Measurements from ENCODE around the gene MTSS2.

Gene MTSS2

GRCh38 chr16:70697594-70698170, 11.8 kb upstream of the MTSS2 start:
- no peak for DNase-seq

- no peak for DNase-seq
These were observed 11.2 kb upstream of the MTSS2 start for GRCh38 chr16:70696952-70697593.

GRCh38 chr16:70696355-70696754, 10.5 kb upstream of the MTSS2 start:
- DNase-seq, result no peak

- no peak for DNase-seq
These were observed 9.6 kb upstream of the MTSS2 start for GRCh38 chr16:70695331-70696070.

- DNase-seq, result no peak
These were observed 9.0 kb upstream of the MTSS2 start for GRCh38 chr16:70694868-70695218.

- no peak for DNase-seq
These were observed 8.4 kb upstream of the MTSS2 start for GRCh38 chr16:70694088-70694867.

GRCh38 chr16:70692873-70693671, 7.2 kb upstream of the MTSS2 start:
- no peak for DNase-seq

GRCh38 chr16:70692130-70692872, 6.4 kb upstream of the MTSS2 start:
- DNase-seq, result no peak

GRCh38 chr16:70691223-70692129, 5.6 kb upstream of the MTSS2 start:
- DNase-seq, result no peak

- DNase-seq, result no peak
These were observed 4.4 kb upstream of the MTSS2 start for GRCh38 chr16:70689970-70690891.

- DNase-seq, result no peak
These were observed 3.4 kb upstream of the MTSS2 start for GRCh38 chr16:70689035-70689969.

GRCh38 chr16:70688246-70688742, 2.4 kb upstream of the MTSS2 start:
- DNase-seq, result no peak

GRCh38 chr16:70687671-70688245, 1.9 kb upstream of the MTSS2 start:
- no peak for DNase-seq

GRCh38 chr16:70687102-70687511, 1.3 kb upstream of the MTSS2 start:
- DNase-seq, result no peak

- no peak for DNase-seq
These were observed 686 bp upstream of the MTSS2 start for GRCh38 chr16:70686376-70687101.

- no peak for DNase-seq
These were observed 554 bp downstream of the MTSS2 start for GRCh38 chr16:70685061-70685937.
